HepG2 (cell line): ENCODE data around the gene NOTCH2.
"Not testable (repeated sequence)": the region's sequence is repeated elsewhere in the genome, so short reads cannot be mapped to it uniquely, and the experiment has no call there.

Experiments
- AHR ChIP-seq: IDR thresholded peaks from 2 replicates; pipeline ENCODE4 v1.6.1; 2018; ENCODE audit warnings: missing genetic modification reagents, missing compliant biosample characterization
- ARNT ChIP-seq: fragments of 450-650 bp; IDR thresholded peaks from 2 replicates; pipeline ENCODE4 v1.6.1; 2017
- ETV6 ChIP-seq: sonication (generic); formaldehyde crosslinking; conservative IDR thresholded peaks from 2 replicates; pipeline ENCODE4 v1.4.0; 2020; ENCODE audit warnings: missing genetic modification reagents
- HCFC1 ChIP-seq: fragments of 150-350 bp; IDR thresholded peaks from 2 replicates; pipeline ENCODE4 v1.6.1; 2014; ENCODE audit warnings: low read depth, low read length
- MNT ChIP-seq: fragments of 450-650 bp; IDR thresholded peaks from 2 replicates; pipeline ENCODE4 v1.6.1; 2016
- NFIC ChIP-seq: IDR thresholded peaks from 2 replicates; pipeline ENCODE4 v1.6.1; 2012; ENCODE audit warnings: mild to moderate bottlenecking, low read length, inconsistent platforms
- SIN3A ChIP-seq: IDR thresholded peaks from 2 replicates; pipeline ENCODE4 v1.6.1; 2011; ENCODE audit warnings: low read depth, mild to moderate bottlenecking, control low read depth, low read length, borderline replicate concordance
- TAF1 ChIP-seq: sonication (generic); formaldehyde crosslinking; IDR thresholded peaks from 2 replicates; pipeline ENCODE4 v1.4.0; 2020; ENCODE audit warnings: missing genetic modification reagents
- ZMYM2 ChIP-seq: sonication (generic); formaldehyde crosslinking; IDR thresholded peaks from 2 replicates; pipeline ENCODE4 v1.8.0; 2022; ENCODE audit warnings: mild to moderate bottlenecking, missing genetic modification reagents
- ZNF576 ChIP-seq: sonication (generic); formaldehyde crosslinking; IDR thresholded peaks from 2 replicates; pipeline ENCODE4 v1.4.0; 2020; ENCODE audit warnings: mild to moderate bottlenecking, missing genetic modification reagents
- ZNF777 ChIP-seq: sonication (generic); formaldehyde crosslinking; IDR thresholded peaks from 2 replicates; pipeline ENCODE4 v1.4.0; 2020; ENCODE audit warnings: missing genetic modification reagents
- TF ChIP-seq, protein P1 (sequence below): sonication (generic); formaldehyde crosslinking; IDR thresholded peaks from 2 replicates; pipeline ENCODE4 v1.5.0; 2020; ENCODE audit warnings: mild to moderate bottlenecking, missing genetic modification reagents, moderate library complexity

GRCh38 chr1:120105288-120105687, 35.8 kb upstream of the NOTCH2 start:
- TF ChIP-seq ZMYM2 (CRISPR knock-in tag); AHR (CRISPR knock-in tag); HCFC1; NFIC; TAF1; ETV6 (CRISPR knock-in tag); SIN3A; ARNT; ZNF576 (CRISPR knock-in tag); ZNF777 (CRISPR knock-in tag); MNT: not testable (repeated sequence)
- TF ChIP-seq, protein P1, sequence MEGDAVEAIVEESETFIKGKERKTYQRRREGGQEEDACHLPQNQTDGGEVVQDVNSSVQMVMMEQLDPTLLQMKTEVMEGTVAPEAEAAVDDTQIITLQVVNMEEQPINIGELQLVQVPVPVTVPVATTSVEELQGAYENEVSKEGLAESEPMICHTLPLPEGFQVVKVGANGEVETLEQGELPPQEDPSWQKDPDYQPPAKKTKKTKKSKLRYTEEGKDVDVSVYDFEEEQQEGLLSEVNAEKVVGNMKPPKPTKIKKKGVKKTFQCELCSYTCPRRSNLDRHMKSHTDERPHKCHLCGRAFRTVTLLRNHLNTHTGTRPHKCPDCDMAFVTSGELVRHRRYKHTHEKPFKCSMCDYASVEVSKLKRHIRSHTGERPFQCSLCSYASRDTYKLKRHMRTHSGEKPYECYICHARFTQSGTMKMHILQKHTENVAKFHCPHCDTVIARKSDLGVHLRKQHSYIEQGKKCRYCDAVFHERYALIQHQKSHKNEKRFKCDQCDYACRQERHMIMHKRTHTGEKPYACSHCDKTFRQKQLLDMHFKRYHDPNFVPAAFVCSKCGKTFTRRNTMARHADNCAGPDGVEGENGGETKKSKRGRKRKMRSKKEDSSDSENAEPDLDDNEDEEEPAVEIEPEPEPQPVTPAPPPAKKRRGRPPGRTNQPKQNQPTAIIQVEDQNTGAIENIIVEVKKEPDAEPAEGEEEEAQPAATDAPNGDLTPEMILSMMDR (CRISPR knock-in tag), result not testable (repeated sequence)
